GM19395 (cell line): ENCODE results near the gene DNAAF3.
A peak's percentile ranks its signal among the peaks of the same experiment; 100 is the strongest.
"Not testable (repeated sequence)": the region's sequence is repeated elsewhere in the genome, so short reads cannot be mapped to it uniquely, and the experiment has no call there.

Source experiments
- ATAC-seq: cut with Tn5 transposase; IDR thresholded peaks from one replicate; pipeline ENCODE4 v1.9.1; 2021; ENCODE audit warnings: mild to moderate bottlenecking, moderate library complexity; ENCODE audit not compliant: unreplicated experiment

DNAAF3 gene

GRCh38 chr19:55166530-55167268 is at the start of gene DNAAF3:
TSS of gene DNAAF3 (minus strand) at chr19:55166613. CDS start at chr19:55166413, 200 bp downstream.
- ATAC-seq, result no peak

- no peak for ATAC-seq
Observed at GRCh38 chr19:55213547-55213946, 47.1 kb upstream of the DNAAF3 start.

- ATAC-seq, result no peak
Observed at GRCh38 chr19:55212447-55212846, 46.0 kb upstream of the DNAAF3 start.

GRCh38 chr19:55209693-55210472 is 43.5 kb upstream of the DNAAF3 start:
- no peak for ATAC-seq

GRCh38 chr19:55208880-55209692 is 42.7 kb upstream of the DNAAF3 start, which contains the start of gene PTPRH:
TSS of gene PTPRH (minus strand) at chr19:55209501. CDS start at chr19:55209433, 68 bp downstream.
- no peak for ATAC-seq

- ATAC-seq, result no peak
Observed at GRCh38 chr19:55206664-55207500, 40.5 kb upstream of the DNAAF3 start.

- not testable (repeated sequence) for ATAC-seq
Observed at GRCh38 chr19:55202199-55202598, 35.8 kb upstream of the DNAAF3 start.

- ATAC-seq, result no peak
Observed at GRCh38 chr19:55199620-55200204, 33.3 kb upstream of the DNAAF3 start.

GRCh38 chr19:55198651-55199050 is 32.2 kb upstream of the DNAAF3 start:
- no peak for ATAC-seq

GRCh38 chr19:55197528-55197927 is 31.1 kb upstream of the DNAAF3 start:
- no peak for ATAC-seq

GRCh38 chr19:55196803-55197202 is 30.4 kb upstream of the DNAAF3 start:
- ATAC-seq, result no peak

- no peak for ATAC-seq
Observed at GRCh38 chr19:55193481-55193880, 27.1 kb upstream of the DNAAF3 start.

- no peak for ATAC-seq
Observed at GRCh38 chr19:55189403-55189835, 23.0 kb upstream of the DNAAF3 start.

GRCh38 chr19:55188625-55189024 is 22.2 kb upstream of the DNAAF3 start:
- no peak for ATAC-seq

- ATAC-seq, result no peak
Observed at GRCh38 chr19:55186080-55186479, 19.7 kb upstream of the DNAAF3 start.

GRCh38 chr19:55181740-55182139 is 15.3 kb upstream of the DNAAF3 start:
- no peak for ATAC-seq

- no peak for ATAC-seq
Observed at GRCh38 chr19:55179606-55180484, 13.4 kb upstream of the DNAAF3 start, which contains the start of gene SYT5. TSS of gene SYT5 (minus strand) at chr19:55180289. CDS start at chr19:55179041, 1,248 bp downstream.

- ATAC-seq, result peak; percentile 82
Observed at GRCh38 chr19:55178781-55179599, 12.6 kb upstream of the DNAAF3 start.
